GM19193 (cell line): ENCODE results near the gene STAB2.

Experiments
- POLR2A ChIP-seq: IDR thresholded peaks from 4 replicates; pipeline ENCODE4 v1.6.1; 2011; ENCODE audit not compliant: insufficient read depth, insufficient read length; ENCODE audit errors: extremely low read depth

The STAB2 gene

DNA sequence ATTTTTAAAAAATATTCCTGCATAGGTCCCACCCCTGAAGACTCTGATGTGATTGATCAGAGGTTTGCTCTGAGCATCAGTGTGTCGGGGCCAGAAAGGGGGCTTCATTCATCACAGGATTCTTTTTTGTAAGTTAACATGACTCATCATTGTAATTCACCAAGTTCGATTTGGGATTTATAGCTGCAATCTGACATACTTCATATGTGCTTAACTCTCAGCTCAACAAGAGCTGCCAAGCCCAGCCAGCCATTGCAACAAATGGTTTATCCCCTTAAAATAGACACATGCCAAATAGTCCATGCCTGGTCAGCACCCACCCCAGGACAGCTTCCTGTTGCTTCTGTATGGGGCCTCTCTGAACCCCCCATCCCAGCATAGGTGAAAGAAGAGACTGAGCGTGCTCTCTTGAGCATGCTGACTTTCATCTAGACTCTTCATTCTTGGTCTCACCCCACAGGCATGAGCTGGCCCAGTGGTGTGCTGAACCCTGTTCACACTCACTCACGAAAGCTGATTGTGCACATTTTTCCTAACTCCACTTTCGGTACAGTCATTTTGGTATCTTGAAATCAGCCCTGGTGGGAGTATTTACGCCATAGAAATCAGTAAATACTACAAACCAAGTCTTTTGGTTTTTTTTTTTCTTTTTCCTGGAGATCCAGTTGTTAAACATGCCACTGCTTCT lies 101.4 kb downstream of the STAB2 start:
- no peak for TF ChIP-seq POLR2A

DNA sequence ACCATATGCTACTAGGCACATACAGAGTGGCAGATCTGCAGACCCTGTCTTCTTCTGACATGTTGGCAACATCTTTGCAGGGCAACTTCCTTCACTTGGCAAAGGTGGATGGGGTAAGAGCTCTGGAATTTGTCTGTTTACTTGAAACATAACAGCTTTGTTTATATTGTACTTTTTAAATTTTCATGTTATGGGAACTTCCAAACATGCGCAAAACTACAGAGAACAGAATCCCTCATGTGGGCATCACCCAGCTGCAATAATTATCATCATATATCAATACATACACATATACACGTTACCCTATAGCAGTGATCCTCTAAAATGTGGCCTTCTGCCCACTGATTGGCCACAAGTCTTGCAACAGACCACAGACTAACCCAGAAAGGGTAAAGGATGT lies 103.4 kb downstream of the STAB2 start:
- TF ChIP-seq POLR2A: no peak

DNA sequence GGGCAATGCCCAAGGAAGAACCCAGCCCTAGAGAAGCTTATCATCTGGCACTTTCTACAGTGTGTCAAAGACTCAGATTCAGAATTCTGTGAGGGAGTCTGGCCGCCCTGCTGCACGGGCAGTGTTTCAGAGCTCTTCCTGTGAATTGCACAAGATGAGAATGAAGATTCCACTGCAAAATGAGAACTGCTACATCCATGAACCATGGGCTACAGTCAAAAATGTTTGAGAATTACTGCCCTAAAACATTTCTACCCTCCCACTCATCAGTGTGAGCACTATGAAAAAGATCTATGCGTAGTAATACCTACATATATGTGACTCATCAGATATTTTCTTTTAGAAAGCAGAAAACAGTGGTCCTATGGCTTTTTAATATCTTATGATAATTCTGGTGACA lies 104.0 kb downstream of the STAB2 start:
- TF ChIP-seq POLR2A: no peak

DNA sequence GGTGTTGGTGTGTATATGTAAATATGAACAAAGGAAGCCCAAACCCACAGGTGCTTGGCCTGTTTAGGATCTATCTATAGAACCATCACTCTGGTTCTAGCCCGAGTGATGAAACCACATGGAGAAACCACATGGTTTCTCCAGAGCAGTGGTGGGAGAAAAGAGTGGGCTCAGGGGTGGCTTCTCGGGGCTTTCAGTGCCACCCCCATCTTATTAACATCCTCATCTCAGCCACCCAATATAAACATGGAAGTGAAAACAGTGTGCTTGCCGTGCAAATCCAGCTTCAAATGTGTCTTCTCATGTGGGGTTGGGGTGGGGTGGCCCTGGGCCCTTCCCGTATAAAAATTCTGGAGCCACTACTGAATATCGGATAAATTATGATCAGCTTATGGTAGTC lies 109.0 kb downstream of the STAB2 start:
- no peak for TF ChIP-seq POLR2A

DNA sequence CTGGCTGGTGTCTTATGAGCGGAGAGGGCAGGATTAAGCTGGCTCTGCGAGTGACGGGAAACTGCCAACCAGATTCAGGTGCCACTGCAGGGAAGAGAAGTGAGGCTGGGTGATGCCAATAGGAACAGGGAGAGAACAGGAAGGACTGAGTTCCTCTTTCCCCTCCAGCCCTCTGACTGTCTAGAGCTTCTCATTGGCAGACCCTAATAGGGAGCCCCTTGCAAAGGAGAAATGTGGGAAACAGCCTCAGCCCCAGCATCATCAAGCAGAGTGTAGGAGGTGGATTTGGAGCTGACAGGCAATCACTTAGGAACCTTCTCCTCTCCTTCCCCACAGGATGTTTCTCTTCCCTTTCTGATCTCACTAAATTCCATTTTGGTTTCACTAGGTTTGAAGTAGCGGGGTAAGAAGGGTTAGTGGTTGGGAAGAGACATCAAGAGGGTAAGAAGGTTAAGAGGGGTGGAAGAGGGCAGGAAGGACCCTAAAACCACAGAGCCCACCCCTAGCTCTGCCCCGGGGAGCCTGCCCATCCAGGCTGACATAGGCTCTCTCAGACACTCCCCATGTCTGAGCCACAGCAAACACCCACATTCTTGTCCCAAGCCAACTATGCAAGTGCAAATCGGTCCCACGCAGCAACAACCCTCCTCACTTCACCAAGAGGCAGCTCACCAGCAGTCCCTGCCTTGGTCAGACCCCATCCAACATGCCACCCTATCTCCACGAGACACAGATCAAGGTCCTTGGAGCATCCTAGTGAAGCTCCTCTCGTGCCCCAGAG lies 111.1 kb downstream of the STAB2 start:
- no peak for TF ChIP-seq POLR2A

DNA sequence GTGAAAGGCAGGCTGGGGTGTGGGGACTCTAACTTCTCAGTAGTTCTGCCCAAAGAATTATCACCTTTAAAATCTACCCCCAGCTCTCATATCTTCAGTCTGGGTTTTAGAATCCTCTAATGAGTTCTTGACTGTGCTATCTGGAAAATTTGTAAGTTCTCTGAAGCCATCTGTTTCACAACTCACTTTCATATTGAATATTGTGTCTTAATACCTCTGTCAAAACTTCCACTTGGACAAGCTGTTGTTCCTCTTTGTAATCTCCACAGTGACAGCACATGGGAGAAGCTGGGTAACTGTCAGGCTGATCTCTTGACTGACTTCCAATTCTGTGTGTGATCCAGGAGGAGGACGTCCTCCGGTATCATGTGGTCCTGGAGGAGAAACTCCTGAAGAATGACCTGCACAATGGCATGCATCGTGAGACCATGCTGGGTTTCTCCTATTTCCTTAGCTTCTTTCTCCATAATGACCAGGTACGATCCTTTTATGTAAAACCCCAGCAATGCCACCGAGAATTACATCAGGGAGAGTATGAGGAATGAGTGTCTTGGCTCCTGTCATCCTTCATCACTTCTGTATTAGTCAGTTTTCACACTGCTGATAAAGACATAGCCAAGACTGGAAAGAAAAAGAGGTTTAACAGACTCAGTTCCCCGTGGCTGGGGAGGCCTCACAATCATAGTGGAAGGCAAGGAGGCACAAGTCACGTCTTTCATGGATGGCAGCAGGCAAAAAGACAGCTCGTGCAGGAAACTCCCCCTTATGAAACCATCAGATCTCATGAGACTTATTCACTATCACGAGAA lies 111.9 kb downstream of the STAB2 start:
- TF ChIP-seq POLR2A: no peak

DNA sequence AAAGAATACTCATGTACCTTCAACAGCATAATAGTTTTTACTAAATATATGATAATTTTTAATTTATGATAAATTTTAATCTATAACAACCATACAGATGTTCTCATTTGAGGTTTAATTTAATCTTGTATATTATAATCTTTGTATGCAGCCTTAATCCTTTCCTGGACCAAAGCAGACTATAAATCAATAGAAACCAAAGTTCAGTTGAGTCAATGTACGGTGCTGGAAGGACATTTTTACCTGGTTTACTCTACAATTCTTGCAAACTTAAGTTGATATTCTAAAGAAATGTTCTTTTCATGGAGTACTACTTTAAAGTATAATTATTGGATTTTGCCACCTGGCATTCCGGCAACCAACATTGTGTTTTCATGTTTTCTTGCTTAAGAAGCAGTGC lies 118.0 kb downstream of the STAB2 start:
- TF ChIP-seq POLR2A: no peak

DNA sequence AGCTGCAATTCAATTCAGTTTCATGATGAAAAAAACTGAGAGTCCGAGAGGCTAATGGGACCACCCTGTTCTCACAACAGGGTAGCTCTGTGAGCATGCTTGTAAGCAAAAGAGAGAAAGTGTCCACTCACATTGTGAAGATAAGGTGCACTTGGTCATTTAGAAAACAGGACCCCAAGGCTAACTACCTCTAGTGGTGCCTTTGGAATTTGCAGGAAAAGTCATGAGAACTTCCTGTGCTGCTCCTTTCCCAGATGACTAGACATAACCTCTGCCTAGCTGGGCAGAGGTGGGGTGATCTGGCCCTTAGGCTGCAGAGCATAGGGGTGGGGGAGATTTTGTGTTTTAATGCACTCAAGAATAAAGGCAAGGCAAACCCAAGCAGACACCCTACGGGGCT lies 118.9 kb downstream of the STAB2 start:
- TF ChIP-seq POLR2A: no peak

DNA sequence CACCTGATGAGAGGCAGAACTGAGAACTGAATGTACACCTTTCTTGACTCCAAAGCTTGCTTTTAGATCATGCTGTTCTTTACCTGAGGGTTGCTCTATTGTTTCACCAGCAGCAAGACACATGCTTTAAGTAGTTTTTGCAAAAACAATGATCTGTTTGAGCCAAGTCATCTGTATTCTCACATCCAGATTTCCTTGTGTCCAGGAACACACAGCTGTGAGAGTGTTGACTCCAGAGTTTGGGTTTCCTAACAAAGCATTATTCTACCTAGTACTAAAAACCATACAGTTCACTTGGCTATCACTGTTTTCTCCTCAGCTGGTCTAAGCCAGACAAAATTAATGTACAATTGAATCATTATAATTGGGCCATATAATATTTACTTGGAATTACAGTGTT lies 120.4 kb downstream of the STAB2 start:
- TF ChIP-seq POLR2A: no peak

DNA sequence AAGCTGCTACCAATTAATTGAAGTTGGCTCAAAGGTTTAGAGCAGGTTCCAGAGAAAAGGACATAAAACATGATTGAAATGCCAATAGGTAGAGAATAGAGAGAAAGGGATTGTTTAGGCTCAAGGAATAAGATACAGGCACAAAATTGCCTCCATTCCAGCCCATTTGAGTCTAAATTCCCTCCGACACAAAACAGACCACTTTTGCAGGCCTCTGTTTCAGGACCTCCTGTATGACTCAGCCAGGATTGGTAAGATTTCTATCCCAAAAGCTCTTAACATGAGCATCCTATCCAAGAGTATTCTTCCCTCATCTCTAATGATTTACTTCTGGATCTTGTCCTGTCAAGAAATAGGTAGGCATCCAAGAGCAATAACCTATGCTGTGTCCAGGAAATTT lies 123.5 kb downstream of the STAB2 start:
- TF ChIP-seq POLR2A: no peak

DNA sequence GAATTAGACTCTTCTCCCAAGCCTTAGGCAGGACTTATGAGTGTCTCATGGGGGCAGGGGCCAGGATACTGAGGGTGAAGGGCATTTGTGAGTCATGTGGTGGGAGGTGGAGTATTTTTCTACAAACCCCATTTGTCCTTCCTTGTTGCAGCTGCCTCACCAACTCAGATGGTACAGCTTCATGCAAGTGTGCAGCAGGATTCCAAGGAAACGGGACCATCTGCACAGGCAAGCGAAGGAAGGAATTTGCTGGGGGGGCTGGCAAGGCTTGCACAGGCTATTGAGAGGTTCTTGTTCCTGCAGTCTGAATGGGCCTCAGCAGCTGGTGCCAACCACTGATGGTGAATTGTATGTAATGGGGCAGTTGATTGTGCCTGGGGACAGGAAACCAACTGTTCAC lies 125.1 kb downstream of the STAB2 start:
- no peak for TF ChIP-seq POLR2A

DNA sequence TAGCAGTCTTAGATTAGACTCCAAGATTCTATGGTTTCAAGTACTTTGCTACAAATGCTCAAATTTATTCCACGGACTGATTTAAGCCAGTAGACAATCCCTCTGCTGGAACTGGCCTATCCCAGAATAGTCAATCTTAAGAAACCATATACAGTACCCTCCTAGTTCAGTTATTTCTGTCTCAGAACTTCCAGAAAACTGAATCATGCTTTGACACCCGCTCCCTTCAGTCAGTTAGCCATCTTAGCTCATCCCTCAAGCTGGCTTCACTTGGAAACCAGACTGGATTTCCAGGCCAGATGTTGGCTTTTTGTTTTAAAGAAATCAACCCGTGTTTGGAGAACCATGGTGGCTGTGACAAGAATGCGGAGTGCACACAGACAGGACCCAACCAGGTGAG lies 128.4 kb downstream of the STAB2 start:
- no peak for TF ChIP-seq POLR2A

DNA sequence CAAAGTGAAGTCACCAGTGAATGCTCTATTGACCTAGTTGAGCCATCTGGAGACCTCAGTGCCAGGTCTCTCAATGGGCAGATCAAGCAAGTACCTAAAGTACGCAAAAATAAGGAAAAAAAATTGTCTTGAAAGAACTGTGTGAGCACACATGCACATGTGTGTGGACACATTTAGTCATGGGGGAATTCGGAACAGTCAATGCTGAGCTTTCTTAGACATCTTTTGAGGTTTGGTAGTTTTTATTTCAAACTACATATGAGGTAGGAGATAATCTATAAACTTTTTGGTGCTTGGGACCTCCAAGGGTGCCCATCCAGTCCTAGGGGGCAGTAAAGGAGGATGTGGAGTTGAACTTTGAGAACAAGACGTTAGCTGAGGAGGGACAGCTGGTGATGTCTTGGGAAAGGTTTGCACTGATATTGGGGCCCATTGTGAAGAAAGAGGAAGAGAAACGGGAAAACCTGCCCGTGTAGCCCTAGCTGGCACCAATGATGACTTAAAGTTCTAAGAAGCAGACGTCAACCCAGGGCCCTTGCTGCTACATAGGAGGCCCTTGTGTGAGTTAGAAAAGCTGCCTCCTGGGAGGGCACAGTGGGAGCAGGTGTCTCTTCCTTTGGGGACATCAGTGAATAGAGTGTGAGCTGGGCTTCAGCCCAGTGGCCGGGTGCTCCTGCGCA lies 129.6 kb downstream of the STAB2 start:
- no peak for TF ChIP-seq POLR2A

DNA sequence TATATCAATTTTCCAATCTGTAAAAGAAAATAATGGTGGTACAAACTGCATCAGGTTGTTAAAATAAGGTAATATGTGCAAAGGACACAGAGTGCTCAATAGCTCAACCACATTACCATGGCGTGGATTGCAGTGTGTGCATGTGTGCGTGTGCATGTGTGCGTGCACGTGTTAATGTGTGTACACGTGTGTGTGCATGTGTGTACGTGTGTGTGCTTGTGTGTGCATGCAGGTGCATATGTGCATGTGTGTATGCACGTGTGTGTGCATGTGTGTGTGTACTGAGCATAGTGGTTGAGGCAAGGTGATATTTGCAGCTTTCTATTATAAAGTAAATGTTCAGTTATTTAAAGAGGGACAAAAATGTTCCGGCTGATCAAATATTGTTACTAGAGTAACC lies 138.3 kb downstream of the STAB2 start:
- no peak for TF ChIP-seq POLR2A

DNA sequence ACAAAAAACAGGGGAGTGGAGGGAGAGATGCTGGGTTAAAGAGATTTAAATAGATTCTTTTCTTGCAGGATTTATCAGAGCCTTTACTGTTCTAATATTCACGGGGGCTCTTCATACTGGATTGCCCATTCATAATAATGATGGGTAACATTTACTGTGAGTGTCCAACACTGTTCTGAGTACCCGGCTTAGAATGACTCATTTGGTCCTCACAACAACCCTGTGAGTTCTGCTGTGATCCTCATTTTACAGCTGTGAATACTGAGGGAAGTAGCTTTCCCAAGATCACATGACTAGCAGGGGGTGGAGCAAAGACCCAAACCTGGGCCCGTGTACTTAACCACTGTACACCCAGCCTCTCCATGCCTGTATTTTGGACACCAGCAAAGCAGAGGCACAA lies 140.6 kb downstream of the STAB2 start:
- no peak for TF ChIP-seq POLR2A
